GM19351 (cell line): Measurements from ENCODE around the gene FBXO42.

Experiments used
- ATAC-seq: cut with Tn5 transposase; IDR thresholded peaks from one replicate; pipeline ENCODE4 v1.9.1; 2021; ENCODE audit warnings: mild to moderate bottlenecking, moderate library complexity; ENCODE audit not compliant: unreplicated experiment

Gene FBXO42

GRCh38 chr1:16244650-16245285 is 107.5 kb downstream of the FBXO42 start:
- ATAC-seq: no peak

GRCh38 chr1:16243936-16244649 is 108.2 kb downstream of the FBXO42 start:
- no peak for ATAC-seq

GRCh38 chr1:16243215-16243610 is 109.1 kb downstream of the FBXO42 start:
- ATAC-seq: no peak

GRCh38 chr1:16242556-16243214 is 109.6 kb downstream of the FBXO42 start:
- ATAC-seq: no peak

- ATAC-seq: no peak
Measured at GRCh38 chr1:16241221-16241708, 111.0 kb downstream of the FBXO42 start.

- no peak for ATAC-seq
Measured at GRCh38 chr1:16239972-16240491, 112.2 kb downstream of the FBXO42 start.

GRCh38 chr1:16237343-16237830 is 114.9 kb downstream of the FBXO42 start:
- ATAC-seq: no peak

- ATAC-seq: peak; percentile 79
Measured at GRCh38 chr1:16236511-16237342, 115.6 kb downstream of the FBXO42 start, which contains the start of gene CPLANE2. Gene CPLANE2, minus strand, starts transcription at chr1:16237183. Its CDS starts 441 bp downstream, at chr1:16236742.

GRCh38 chr1:16235944-16236510 is 116.3 kb downstream of the FBXO42 start:
- ATAC-seq: peak; percentile 40

- no peak for ATAC-seq
Measured at GRCh38 chr1:16235347-16235746, 116.9 kb downstream of the FBXO42 start.

GRCh38 chr1:16233431-16233830 is 118.8 kb downstream of the FBXO42 start:
- ATAC-seq: no peak

- ATAC-seq: no peak
Measured at GRCh38 chr1:16232316-16232710, 120.0 kb downstream of the FBXO42 start.

- no peak for ATAC-seq
Measured at GRCh38 chr1:16231331-16232315, 120.7 kb downstream of the FBXO42 start.

- ATAC-seq: no peak
Measured at GRCh38 chr1:16230744-16231143, 121.5 kb downstream of the FBXO42 start.

- no peak for ATAC-seq
Measured at GRCh38 chr1:16229976-16230740, 122.1 kb downstream of the FBXO42 start.

GRCh38 chr1:16226490-16227179 is 125.6 kb downstream of the FBXO42 start:
- no peak for ATAC-seq

- ATAC-seq: no peak
Measured at GRCh38 chr1:16226129-16226489, 126.2 kb downstream of the FBXO42 start.

GRCh38 chr1:16224472-16224871 is 127.8 kb downstream of the FBXO42 start:
- ATAC-seq: no peak
